HEK293 (cell line): ENCODE measurements around the gene RAB22A.

Experiments used
- CTCF ChIP-seq: fragments of 450-650 bp; formaldehyde crosslinking; IDR thresholded peaks from 2 replicates; pipeline ENCODE4 v1.5.1; 2016; ENCODE audit warnings: missing biosample characterization, missing genetic modification characterization
- IKZF3 ChIP-seq: fragments of 450-650 bp; IDR thresholded peaks from 2 replicates; pipeline ENCODE4 v1.5.0; 2018; ENCODE audit warnings: missing biosample characterization, mild to moderate bottlenecking, missing genetic modification characterization, moderate library complexity
- KLF16 ChIP-seq: fragments of 450-650 bp; formaldehyde crosslinking; IDR thresholded peaks from 2 replicates; pipeline ENCODE4 v1.5.1; 2017; ENCODE audit warnings: missing biosample characterization, missing genetic modification characterization
- TCF7L2 ChIP-seq: IDR thresholded peaks from 2 replicates; pipeline ENCODE4 v1.6.1; 2011; ENCODE audit warnings: low read depth, mild to moderate bottlenecking, inconsistent platforms, low read length, moderate library complexity, borderline replicate concordance
- ZBTB21 ChIP-seq: fragments of 450-650 bp; formaldehyde crosslinking; IDR thresholded peaks from 2 replicates; pipeline ENCODE4 v1.5.1; 2017; ENCODE audit warnings: missing biosample characterization, missing genetic modification characterization

GRCh38 chr20:58407201-58407873 is 97.8 kb downstream of the RAB22A start:
- no peak for TF ChIP-seq ZBTB21 (tag by site-specific recombination)
- TF ChIP-seq IKZF3 (tag by site-specific recombination): no peak
- TF ChIP-seq KLF16 (tag by site-specific recombination): no peak
- no peak for TF ChIP-seq CTCF (tag by site-specific recombination)
- no peak for TF ChIP-seq TCF7L2
